H1 (cell line): ENCODE results near the gene EVX2. TPM values are rescaled to one million over a fixed set of nuclear protein-coding genes. Genes with fewer than 3 reads are reported as not detected.

Source experiments
- CTCF ChIA-PET: fragments of 300-600 bp; sonication (Branson Sonifier 250); formaldehyde crosslinking; loops from one replicate; lab custom pipeline; 2021; ENCODE audit not compliant: partially characterized antibody; lab: Charles Lee
- POLR2A ChIA-PET: fragments of 300-600 bp; sonication (Branson Sonifier 250); formaldehyde crosslinking; loops from one replicate; lab custom pipeline; 2021; ENCODE audit warnings: inconsistent platforms; ENCODE audit not compliant: partially characterized antibody; lab: Charles Lee
- DNase-seq, 2 experiments: peaks; one replicate each; pipeline versions ENCODE4 v3.0.0 to v3.0.0-alpha.2; 2010 to 2022; ENCODE audit warnings: low spot score in 2 of 2, low read depth in 1 of 2, mixed read lengths in 1 of 2
- FAIRE-seq: peaks from 2 replicates; lab custom pipeline; 2011; peaks lifted over from hg19 to GRCh38; lab: Jason Lieb, UNC
- H2AFZ ChIP-seq: 2 replicates; pipeline ENCODE4 v1.8.1; 2012; ENCODE audit warnings: low read length, inconsistent platforms
- H2AK5ac ChIP-seq: 2 replicates; pipeline ENCODE4 v1.6.1; 2013; ENCODE audit warnings: low read depth, low read length
- H2BK120ac ChIP-seq: replicated peaks from 2 replicates; pipeline ENCODE3; 2013; ENCODE audit warnings: low read depth, low read length, inconsistent platforms
- H2BK12ac ChIP-seq: 2 replicates; pipeline ENCODE4 v1.6.1; 2013; ENCODE audit warnings: low read depth, low read length
- H2BK15ac ChIP-seq: 2 replicates; pipeline ENCODE4 v1.6.1; 2013; ENCODE audit warnings: low read length
- H2BK20ac ChIP-seq: 2 replicates; pipeline ENCODE4 v1.6.1; 2013; ENCODE audit warnings: low read length
- H2BK5ac ChIP-seq: 2 replicates; pipeline ENCODE4 v1.6.1; 2013; ENCODE audit warnings: low read depth, low read length
- H3K14ac ChIP-seq: 2 replicates; pipeline ENCODE4 v1.6.1; 2013; ENCODE audit warnings: inconsistent platforms; ENCODE audit not compliant: insufficient read length
- H3K18ac ChIP-seq: 2 replicates; pipeline ENCODE4 v1.6.1; 2013; ENCODE audit warnings: low read length; ENCODE audit errors: extremely low read depth
- H3K23ac ChIP-seq: 2 replicates; pipeline ENCODE4 v1.6.1; 2013; ENCODE audit warnings: inconsistent platforms; ENCODE audit not compliant: insufficient read length
- H3K23me2 ChIP-seq: 2 replicates; pipeline ENCODE4 v1.6.1; 2013; ENCODE audit warnings: low read depth, low read length
- H3K27ac ChIP-seq: 2 replicates; pipeline ENCODE4 v1.6.1; 2011; ENCODE audit warnings: low read depth, low read length, inconsistent platforms
- H3K27me3 ChIP-seq, 4 experiments: replicated peaks in 1 of 4; 1 replicate in 1 of 4; 2 replicates in 3 of 4; pipeline versions ENCODE4 v1.6.1 to v1.8.1; 2011 to 2013; ENCODE audit warnings: low read length in 3 of 4, mild to moderate bottlenecking in 3 of 4, inconsistent platforms in 2 of 4, mixed read lengths in 2 of 4, moderate library complexity in 1 of 4; ENCODE audit not compliant: control insufficient read depth in 3 of 4, insufficient read depth in 3 of 4; ENCODE audit errors: extremely low read depth in 1 of 4
- H3K36me3 ChIP-seq, 4 experiments: 2 replicates each; pipeline versions ENCODE4 v1.6.1 to v1.8.1; 2011 to 2013; ENCODE audit warnings: mild to moderate bottlenecking in 4 of 4, low read length in 3 of 4, moderate library complexity in 2 of 4, control low read depth in 1 of 4, inconsistent platforms in 1 of 4; ENCODE audit not compliant: insufficient read depth in 4 of 4, control insufficient read depth in 2 of 4
- H3K4ac ChIP-seq: replicated peaks from 2 replicates; pipeline ENCODE3; 2013; ENCODE audit warnings: low read length, low read depth, mixed read lengths, inconsistent platforms; ENCODE audit not compliant: insufficient read length
- H3K4me1 ChIP-seq, 4 experiments: replicated peaks in 1 of 4; 1 replicate in 1 of 4; 2 replicates in 3 of 4; pipeline versions ENCODE4 v1.6.1 to v1.8.1; 2011 to 2013; ENCODE audit warnings: low read length in 3 of 4, inconsistent platforms in 2 of 4, mixed read lengths in 1 of 4; ENCODE audit not compliant: insufficient read depth in 4 of 4, control insufficient read depth in 3 of 4
- H3K4me2 ChIP-seq, 2 experiments: 2 replicates each; pipeline versions ENCODE4 v1.6.1 to v1.8.1; 2011 to 2013; ENCODE audit warnings: low read depth in 2 of 2, low read length in 2 of 2, control low read depth in 1 of 2, inconsistent platforms in 1 of 2, mild to moderate bottlenecking in 1 of 2; ENCODE audit not compliant: insufficient read depth in 1 of 2
- H3K4me3 ChIP-seq, 4 experiments: fragments of 200-600, 300-600 bp in 1 of 4; sonication (generic), shearing (Covaris generic), sonication (Bioruptor Twin) in 1 of 4; 2 replicates each; pipeline versions ENCODE4 v1.5.1 to v1.8.1; 2011 to 2016; ENCODE audit warnings: low read length in 4 of 4, low read depth in 3 of 4, control low read depth in 2 of 4, inconsistent platforms in 2 of 4, mild to moderate bottlenecking in 2 of 4, mixed read lengths in 1 of 4, moderate library complexity in 1 of 4; ENCODE audit not compliant: insufficient read depth in 2 of 4; ENCODE audit errors: extremely low read depth in 1 of 4
- H3K56ac ChIP-seq: replicated peaks from 2 replicates; pipeline ENCODE3; 2013; ENCODE audit warnings: low read depth, mild to moderate bottlenecking, mixed read lengths, low read length, inconsistent platforms; ENCODE audit not compliant: insufficient read length
- H3K79me1 ChIP-seq: 2 replicates; pipeline ENCODE4 v1.6.1; 2013; ENCODE audit warnings: low read depth, low read length, control low read depth
- H3K79me2 ChIP-seq, 2 experiments: 2 replicates each; pipeline versions ENCODE4 v1.6.1 to v1.8.1; 2012 to 2013; ENCODE audit warnings: low read length in 2 of 2, mild to moderate bottlenecking in 2 of 2, inconsistent platforms in 1 of 2; ENCODE audit not compliant: insufficient read depth in 2 of 2, control insufficient read depth in 1 of 2
- H3K9ac ChIP-seq, 4 experiments: replicated peaks in 1 of 4; 1 replicate in 1 of 4; 2 replicates in 3 of 4; pipeline versions ENCODE4 v1.6.1 to v1.8.1; 2011 to 2013; ENCODE audit warnings: low read depth in 3 of 4, low read length in 3 of 4, control low read depth in 2 of 4, mild to moderate bottlenecking in 2 of 4, moderate library complexity in 2 of 4, inconsistent platforms in 1 of 4; ENCODE audit errors: extremely low read depth in 1 of 4
- H3K9me3 ChIP-seq, 2 experiments: 2 replicates each; pipeline versions ENCODE4 v1.6.1 to v1.8.1; 2012 to 2013; ENCODE audit warnings: mild to moderate bottlenecking in 2 of 2, moderate library complexity in 2 of 2, control low read depth in 1 of 2, inconsistent platforms in 1 of 2, low read depth in 1 of 2, low read length in 1 of 2, mixed read lengths in 1 of 2; ENCODE audit not compliant: insufficient read depth in 2 of 2
- H4K20me1 ChIP-seq, 2 experiments: replicated peaks in 1 of 2; 2 replicates each; pipeline versions ENCODE3 to v1.8.1; 2011 to 2013; ENCODE audit warnings: inconsistent platforms in 2 of 2, low read length in 2 of 2, mild to moderate bottlenecking in 1 of 2; ENCODE audit not compliant: insufficient read depth in 2 of 2, control insufficient read depth in 1 of 2
- H4K5ac ChIP-seq: 2 replicates; pipeline ENCODE4 v1.6.1; 2013; ENCODE audit warnings: low read length, low read depth, mixed read lengths, inconsistent platforms; ENCODE audit not compliant: insufficient read length
- H4K8ac ChIP-seq: 2 replicates; pipeline ENCODE4 v1.8.0; 2013; ENCODE audit warnings: mild to moderate bottlenecking, moderate library complexity, low read length, inconsistent platforms; ENCODE audit not compliant: insufficient read depth; ENCODE audit errors: extremely low read depth
- H4K91ac ChIP-seq: replicated peaks from 2 replicates; pipeline ENCODE3; 2013; ENCODE audit warnings: low read length, mixed read lengths, inconsistent platforms; ENCODE audit not compliant: insufficient read length
- RBBP5 ChIP-seq: IDR thresholded peaks from 2 replicates; pipeline ENCODE4 v1.7.1; 2012; ENCODE audit warnings: low read depth, mild to moderate bottlenecking, inconsistent platforms, low read length, moderate library complexity, borderline replicate concordance
- SP1 ChIP-seq: IDR thresholded peaks from 2 replicates; pipeline ENCODE4 v1.6.1; 2011; ENCODE audit warnings: low read depth, low read length
- WGBS, 2 experiments: shearing (Covaris generic) in 1 of 2; methylation state at CpG; one replicate each; pipeline versions ENCODE4 v1.1.6 to v1.1.7; 2013 to 2015; ENCODE audit warnings: low lambda C conversion rate in 2 of 2, mixed read lengths in 2 of 2, inconsistent platforms in 1 of 2, low coverage in 1 of 2, missing lambda C conversion rate in 1 of 2; ENCODE audit not compliant: insufficient replicate concordance in 2 of 2, insufficient coverage in 1 of 2, insufficient read length in 1 of 2; ENCODE audit errors: extremely low coverage in 1 of 2, missing lambda C conversion rate in 1 of 2; 5-methylcytosine and 5-hydroxymethylcytosine counted together
- polyA plus RNA-seq, 7 experiments: library from polyadenylated mRNA; depleted of rRNA in 3 of 7; stranded (reverse) in 5 of 7; unstranded in 2 of 7; fragments of >200 nt in 5 of 7; fragments of 200-250 nt in 2 of 7; gene quantifications; 1 replicate in 5 of 7; 2 replicates in 1 of 7; 4 replicates in 1 of 7; pipeline versions ENCODE4 v1.2.1 to v1.2.3, GENCODE V29; 2011 to 2013; ENCODE audit warnings: missing spikeins in 2 of 7, mixed read lengths in 2 of 7
- total RNA-seq: library from RNA; stranded (reverse); fragmentation: NEBNext Ultra II Directional; extraction: Animal tissue kit (Norgen Biotek cat#: 25700); gene quantifications from 2 replicates; pipeline ENCODE4 v1.2.1, GENCODE V29; 2021

EVX2 gene
- total and polyA plus RNA-seq, 2 of the 8 experiments (the other 6 are each of a cell fraction or from before 2014, with no cell fraction given) = not detected

DNA sequence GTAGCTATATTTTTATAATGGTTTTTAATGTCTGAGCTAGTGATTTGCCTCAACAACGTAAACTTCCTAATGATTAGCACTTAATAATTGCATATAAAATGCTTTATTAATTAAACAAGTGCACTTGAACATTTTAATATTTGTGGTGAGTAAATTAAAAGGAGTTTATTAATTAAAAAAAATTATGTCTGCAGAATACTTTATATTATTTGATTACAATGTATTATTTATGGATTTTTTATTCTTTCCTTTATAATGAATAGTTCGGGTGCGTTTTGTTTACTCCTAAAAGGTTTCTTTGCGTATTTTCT is 48.0 kb upstream of the EVX2 start:
- Histone ChIP-seq H2BK5ac (no peak overlapping the region), H3K56ac (no peak overlapping the region), H3K4me2 (no peak overlapping the region), H2BK20ac (no peak overlapping the region), H4K20me1 (peaks cover 14 to 33% of the 10 kb centered on the region in 2 experiments), H2AFZ (no peak overlapping the region), H2BK12ac (no peak overlapping the region), H3K23me2 (peaks cover 3% of the 10 kb centered on the region; the same call in 1 of the 2 replicates), H3K36me3 (peaks cover 0 to 19% (median 0%) of the 10 kb centered on the region in 4 experiments; a peak in 1 of 8 replicates), H2BK15ac (no peak overlapping the region), H3K27ac (no peak overlapping the region), H2AK5ac (no peak overlapping the region), H3K9ac (no peak overlapping the region), H4K5ac (no peak overlapping the region), H3K9me3 (no peaks in the 10 kb centered on the region), H2BK120ac (no peak overlapping the region), H3K79me1 (no peaks in the 10 kb centered on the region), H3K79me2 (no peaks in the 10 kb centered on the region), H3K14ac (no peak overlapping the region), H3K4me3 (no peak overlapping the region), H3K18ac (no peak overlapping the region), H4K91ac (no peak overlapping the region), H4K8ac (no peak overlapping the region), H3K23ac (no peak overlapping the region), H3K4ac (no peak overlapping the region), H3K4me1 (peaks cover 3 to 15% (median 5%) of the 10 kb centered on the region in 4 experiments), H3K27me3 (peaks cover 91 to 100% (median 98%) of the 10 kb centered on the region in 4 experiments)
- no peak for FAIRE-seq
- no peak for DNase-seq
- 40% methylated on average over 4 of the region's 4 CpGs; no CpG with 5 or more reads in 1 of the 2 experiments for WGBS, 2 experiments
- ChIA-PET CTCF (interaction anchor here (0.9 to 4.5 kb wide), 13 partner anchors 9 to 324 kb away, joined by 3 to 30 read pairs (median 5); partner anchors contain the start of genes HOXD10 and HOXD4), POLR2A (no interaction called here)
- TF ChIP-seq RBBP5 = no peak
- TF ChIP-seq SP1 = no peak
